ENCODE results near the gene SENP1.
A peak's percentile ranks its signal among the peaks of the same experiment; 100 is the strongest.

SENP1 gene

GRCh38 chr12:48061938-48062719 lies 43.8 kb downstream of the SENP1 start:
- H3K36me3 ChIP-seq = peaks cover 82% of the 10 kb centered on the region
- TF ChIP-seq CTCF (IDR thresholded peaks at IDR 0.05; ENCODE audit: low read depth, low read length) = 0 out of 2 replicates have a peak, but pooled peaks have one; percentile 12

GRCh38 chr12:48060474-48060873 lies 45.4 kb downstream of the SENP1 start:
- Histone ChIP-seq H3K36me3 (peaks cover 71% of the 10 kb centered on the region), H3K27me3 (ENCODE audit: insufficient read depth, low read depth, severe bottlenecking) (no peaks in the 10 kb centered on the region), H3K27ac (no peak overlapping the region), H3K9me3 (ENCODE audit: severe bottlenecking) (no peaks in the 10 kb centered on the region), H3K4me3 (ENCODE audit: low read depth, low read length) (no peak overlapping the region)
- TF ChIP-seq CTCF (IDR thresholded peaks at IDR 0.05; ENCODE audit: low read depth, low read length) = no peak
- DNase-seq = no peak

More at GRCh38 chr12:48061938-48062719, 43.8 kb downstream of the SENP1 start:
- H3K9me3 ChIP-seq (ENCODE audit: severe bottlenecking) = no peaks in the 10 kb centered on the region
- no peak overlapping the region for H3K27ac ChIP-seq
- no peak for DNase-seq
- H3K27me3 ChIP-seq (ENCODE audit: insufficient read depth, low read depth, severe bottlenecking) = no peaks in the 10 kb centered on the region
- no peak overlapping the region for H3K4me3 ChIP-seq (ENCODE audit: low read depth, low read length)

- no peaks in the 10 kb centered on the region for H3K27me3 ChIP-seq (ENCODE audit: insufficient read depth, low read depth, severe bottlenecking)
- H3K9me3 ChIP-seq (ENCODE audit: severe bottlenecking) = no peaks in the 10 kb centered on the region
- no peak overlapping the region for H3K4me3 ChIP-seq (ENCODE audit: low read depth, low read length)
- H3K36me3 ChIP-seq = peaks cover 56% of the 10 kb centered on the region
- no peak for TF ChIP-seq CTCF (IDR thresholded peaks at IDR 0.05; ENCODE audit: low read depth, low read length)
- no peak overlapping the region for H3K27ac ChIP-seq
- DNase-seq = no peak
Measured at GRCh38 chr12:48058771-48059170, 47.1 kb downstream of the SENP1 start.

GRCh38 chr12:48054955-48055821 lies 50.7 kb downstream of the SENP1 start:
- Histone ChIP-seq H3K27me3 (ENCODE audit: insufficient read depth, low read depth, severe bottlenecking) (no peaks in the 10 kb centered on the region), H3K4me3 (ENCODE audit: low read depth, low read length) (no peak overlapping the region), H3K27ac (no peak overlapping the region), H3K9me3 (ENCODE audit: severe bottlenecking) (no peaks in the 10 kb centered on the region), H3K36me3 (peaks cover 22% of the 10 kb centered on the region)
- TF ChIP-seq CTCF (IDR thresholded peaks at IDR 0.05; ENCODE audit: low read depth, low read length) = no peak
- no peak for DNase-seq

- TF ChIP-seq CTCF (IDR thresholded peaks at IDR 0.05; ENCODE audit: low read depth, low read length) = no peak
- no peaks in the 10 kb centered on the region for H3K9me3 ChIP-seq (ENCODE audit: severe bottlenecking)
- no peak for DNase-seq
- no peaks in the 10 kb centered on the region for H3K27me3 ChIP-seq (ENCODE audit: insufficient read depth, low read depth, severe bottlenecking)
- H3K4me3 ChIP-seq (ENCODE audit: low read depth, low read length) = no peak overlapping the region
- no peak overlapping the region for H3K27ac ChIP-seq
- peaks cover 10% of the 10 kb centered on the region for H3K36me3 ChIP-seq
Measured at GRCh38 chr12:48053883-48054282, 52.0 kb downstream of the SENP1 start.
